HG03159 (cell line): ENCODE results near the gene LRRFIP1.

ENCODE experiments used
- ATAC-seq: cut with Tn5 transposase; IDR thresholded peaks from one replicate; pipeline ENCODE4 v1.9.1; 2021; ENCODE audit warnings: mild to moderate bottlenecking, moderate library complexity; ENCODE audit not compliant: unreplicated experiment

Gene LRRFIP1

GRCh38 chr2:237638176-237638575, 10.8 kb downstream of the LRRFIP1 start:
- no peak for ATAC-seq

GRCh38 chr2:237639052-237639835, 11.9 kb downstream of the LRRFIP1 start:
- ATAC-seq, result no peak

- ATAC-seq, result no peak
Observed at GRCh38 chr2:237639836-237640220, 12.4 kb downstream of the LRRFIP1 start.

- ATAC-seq, result no peak
Observed at GRCh38 chr2:237640493-237640998, 13.2 kb downstream of the LRRFIP1 start.

- no peak for ATAC-seq
Observed at GRCh38 chr2:237642038-237642734, 14.8 kb downstream of the LRRFIP1 start.

- no peak for ATAC-seq
Observed at GRCh38 chr2:237643066-237643465, 15.7 kb downstream of the LRRFIP1 start.

- no peak for ATAC-seq
Observed at GRCh38 chr2:237643582-237644380, 16.4 kb downstream of the LRRFIP1 start.

GRCh38 chr2:237644381-237644703, 17.0 kb downstream of the LRRFIP1 start:
- no peak for ATAC-seq

- ATAC-seq, result no peak
Observed at GRCh38 chr2:237645261-237645660, 17.9 kb downstream of the LRRFIP1 start.

- no peak for ATAC-seq
Observed at GRCh38 chr2:237647176-237648015, 20.0 kb downstream of the LRRFIP1 start.

GRCh38 chr2:237648016-237648381, 20.6 kb downstream of the LRRFIP1 start:
- ATAC-seq, result no peak

- no peak for ATAC-seq
Observed at GRCh38 chr2:237649541-237650454, 22.4 kb downstream of the LRRFIP1 start.

- ATAC-seq, result no peak
Observed at GRCh38 chr2:237650455-237650850, 23.1 kb downstream of the LRRFIP1 start.

- ATAC-seq, result no peak
Observed at GRCh38 chr2:237651761-237652160, 24.4 kb downstream of the LRRFIP1 start.

- no peak for ATAC-seq
Observed at GRCh38 chr2:237652181-237652580, 24.8 kb downstream of the LRRFIP1 start.

GRCh38 chr2:237652854-237653253, 25.5 kb downstream of the LRRFIP1 start:
- no peak for ATAC-seq

GRCh38 chr2:237653776-237654558, 26.6 kb downstream of the LRRFIP1 start:
- no peak for ATAC-seq

- no peak for ATAC-seq
Observed at GRCh38 chr2:237657063-237657462, 29.7 kb downstream of the LRRFIP1 start.

GRCh38 chr2:237660381-237660900, 33.1 kb downstream of the LRRFIP1 start:
- ATAC-seq, result no peak
